ENCODE data around the gene MICALL2.
A peak's percentile ranks its signal among the peaks of the same experiment; 100 is the strongest.

Gene MICALL2

DNA sequence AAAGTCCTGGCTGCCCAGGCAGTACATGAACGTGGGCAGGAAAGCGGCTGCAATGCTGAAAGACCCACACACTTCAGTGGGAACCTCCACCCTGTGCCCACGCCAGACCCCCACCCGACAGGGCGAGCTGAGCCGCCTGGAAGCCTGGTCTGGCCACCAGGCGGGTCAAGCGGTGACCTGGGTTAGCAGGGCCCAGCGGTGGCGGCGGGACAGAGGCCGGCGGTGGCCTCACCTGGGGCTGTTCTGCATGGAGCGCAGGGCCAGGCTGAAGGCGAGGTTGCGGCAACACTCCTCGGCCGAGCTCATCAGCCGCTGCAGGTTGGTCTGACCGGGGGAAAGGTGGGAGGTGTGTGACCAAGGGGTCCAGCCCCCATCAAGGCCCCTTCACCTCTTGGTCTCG is 11.6 kb upstream of the MICALL2 start:
- no peak for DNase-seq
- H3K36me3 ChIP-seq (replicated peaks), result peaks cover 38% of the 10 kb centered on the region
- in situ Hi-C loops (cut with HindIII; ENCODE audit: low pct_ligation_motif_present, low sequenced_read_pairs), result no loop called here

DNA sequence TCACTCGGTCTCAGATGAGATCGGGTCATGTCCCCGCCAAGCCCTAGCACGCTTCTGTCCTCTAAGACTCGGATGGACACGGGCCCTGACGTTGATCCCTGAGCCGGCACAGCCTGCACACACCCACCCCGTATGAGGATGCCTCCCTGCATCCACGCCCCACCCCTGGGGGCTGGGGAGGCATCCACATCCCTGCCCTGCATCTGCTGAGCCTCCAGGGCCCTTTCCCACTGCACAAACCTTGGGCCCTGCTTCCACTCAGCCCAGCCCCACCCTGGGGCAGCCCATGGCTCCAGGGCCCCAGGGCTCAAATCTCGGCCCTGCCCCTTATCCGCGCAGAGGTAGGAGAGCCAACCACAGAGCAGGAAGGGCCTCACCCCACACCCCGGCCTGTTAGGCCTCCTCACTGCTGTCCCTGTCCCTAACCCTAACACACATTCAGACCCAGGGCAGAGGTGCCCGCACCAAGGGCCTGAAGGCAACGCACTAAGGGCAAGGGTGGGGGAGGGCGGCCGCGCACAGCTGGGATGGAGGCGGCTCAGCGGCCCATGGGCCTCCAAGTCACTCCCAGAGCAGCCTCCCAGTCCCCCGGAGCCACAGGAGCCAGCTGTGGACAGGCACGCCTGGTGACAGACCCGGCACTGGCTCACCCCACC is 9.5 kb upstream of the MICALL2 start:
- no peak overlapping the region for H3K27ac ChIP-seq
- no peak overlapping the region for H3K4me3 ChIP-seq (ENCODE audit: low read depth, low read length)
- in situ Hi-C loops (cut with HindIII; ENCODE audit: low pct_ligation_motif_present, low sequenced_read_pairs), result no loop called here
- TF ChIP-seq, protein P1, sequence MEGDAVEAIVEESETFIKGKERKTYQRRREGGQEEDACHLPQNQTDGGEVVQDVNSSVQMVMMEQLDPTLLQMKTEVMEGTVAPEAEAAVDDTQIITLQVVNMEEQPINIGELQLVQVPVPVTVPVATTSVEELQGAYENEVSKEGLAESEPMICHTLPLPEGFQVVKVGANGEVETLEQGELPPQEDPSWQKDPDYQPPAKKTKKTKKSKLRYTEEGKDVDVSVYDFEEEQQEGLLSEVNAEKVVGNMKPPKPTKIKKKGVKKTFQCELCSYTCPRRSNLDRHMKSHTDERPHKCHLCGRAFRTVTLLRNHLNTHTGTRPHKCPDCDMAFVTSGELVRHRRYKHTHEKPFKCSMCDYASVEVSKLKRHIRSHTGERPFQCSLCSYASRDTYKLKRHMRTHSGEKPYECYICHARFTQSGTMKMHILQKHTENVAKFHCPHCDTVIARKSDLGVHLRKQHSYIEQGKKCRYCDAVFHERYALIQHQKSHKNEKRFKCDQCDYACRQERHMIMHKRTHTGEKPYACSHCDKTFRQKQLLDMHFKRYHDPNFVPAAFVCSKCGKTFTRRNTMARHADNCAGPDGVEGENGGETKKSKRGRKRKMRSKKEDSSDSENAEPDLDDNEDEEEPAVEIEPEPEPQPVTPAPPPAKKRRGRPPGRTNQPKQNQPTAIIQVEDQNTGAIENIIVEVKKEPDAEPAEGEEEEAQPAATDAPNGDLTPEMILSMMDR (IDR thresholded peaks at IDR 0.05; ENCODE audit: low read depth, low read length, missing control alignments), result no peak
- no peak for DNase-seq
- H3K36me3 ChIP-seq (replicated peaks), result peaks cover 28% of the 10 kb centered on the region
- H3K27me3 ChIP-seq (replicated peaks), result no peaks in the 10 kb centered on the region

More for the DNA sequence above, 11.6 kb upstream of the MICALL2 start:
- Histone ChIP-seq H3K27me3 (replicated peaks) (no peaks in the 10 kb centered on the region), H3K27ac (no peak overlapping the region), H3K4me3 (ENCODE audit: low read depth, low read length) (no peak overlapping the region)
- TF ChIP-seq, protein P1 (IDR thresholded peaks at IDR 0.05; ENCODE audit: low read depth, low read length, missing control alignments), result no peak

DNA sequence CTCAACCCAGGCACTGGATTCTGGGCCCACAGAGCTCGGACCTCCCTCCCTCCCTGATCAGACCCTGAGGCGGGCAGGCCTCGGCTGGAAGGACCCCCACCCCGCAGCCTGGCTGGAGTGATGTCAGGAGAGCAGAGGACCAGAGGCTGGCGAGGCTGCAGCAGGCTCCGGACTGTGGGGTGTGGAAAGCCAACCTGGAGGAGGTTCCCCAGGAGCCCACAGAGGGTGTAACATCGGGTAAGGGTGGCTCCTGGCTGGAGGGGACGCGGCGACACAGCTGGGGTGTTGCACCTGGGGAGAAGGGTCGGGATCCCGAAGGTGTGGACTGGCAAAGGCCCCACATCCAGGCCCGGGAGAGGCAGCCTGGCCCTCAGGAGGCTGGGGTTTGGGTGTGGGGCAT is 8.9 kb upstream of the MICALL2 start:
- TF ChIP-seq, protein P1 (IDR thresholded peaks at IDR 0.05; ENCODE audit: low read depth, low read length, missing control alignments), result no peak
- H3K27me3 ChIP-seq (replicated peaks), result no peaks in the 10 kb centered on the region
- in situ Hi-C loops (cut with HindIII; ENCODE audit: low pct_ligation_motif_present, low sequenced_read_pairs), result no loop called here
- H3K27ac ChIP-seq, result no peak overlapping the region
- no peak overlapping the region for H3K4me3 ChIP-seq (ENCODE audit: low read depth, low read length)
- no peak for DNase-seq
- peaks cover 22% of the 10 kb centered on the region for H3K36me3 ChIP-seq (replicated peaks)

DNA sequence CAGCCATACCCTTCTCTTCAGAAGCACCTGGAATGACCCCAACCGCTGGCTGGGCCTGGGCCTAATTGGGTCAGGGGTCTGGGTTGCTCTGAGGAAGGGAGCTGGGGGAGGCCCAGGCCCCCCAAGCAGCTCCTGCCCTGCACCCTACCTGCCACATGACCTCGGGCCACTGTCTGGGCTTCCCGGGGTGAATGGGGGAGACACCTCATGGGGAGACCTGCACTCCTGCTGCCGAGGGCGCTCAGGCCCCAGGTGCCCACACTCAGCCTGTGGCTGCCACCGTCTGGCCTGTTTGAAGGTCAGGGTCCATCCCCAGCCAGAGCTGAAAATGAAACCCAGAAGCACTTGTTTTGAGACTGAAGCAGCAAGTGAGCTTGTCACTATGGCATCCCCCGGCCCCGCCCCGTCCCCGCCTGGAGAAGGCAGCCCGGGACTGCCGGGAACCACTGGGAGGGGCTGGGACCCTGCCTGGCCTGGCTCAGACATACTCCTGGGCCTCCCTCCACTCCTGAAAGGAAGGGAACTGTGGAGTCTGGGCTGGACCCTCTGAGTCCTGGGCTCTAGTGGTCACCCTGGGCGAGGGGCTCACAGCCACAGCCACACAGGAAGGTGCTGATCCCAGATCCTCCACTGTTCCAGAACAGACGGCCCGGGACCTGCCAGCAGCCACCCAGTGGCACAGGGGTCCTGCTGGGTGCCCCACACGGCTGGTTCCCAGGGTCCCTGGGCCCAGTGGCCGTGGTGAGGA is 7.4 kb upstream of the MICALL2 start:
- H3K27me3 ChIP-seq (replicated peaks), result no peaks in the 10 kb centered on the region
- H3K27ac ChIP-seq, result no peak overlapping the region

DNA sequence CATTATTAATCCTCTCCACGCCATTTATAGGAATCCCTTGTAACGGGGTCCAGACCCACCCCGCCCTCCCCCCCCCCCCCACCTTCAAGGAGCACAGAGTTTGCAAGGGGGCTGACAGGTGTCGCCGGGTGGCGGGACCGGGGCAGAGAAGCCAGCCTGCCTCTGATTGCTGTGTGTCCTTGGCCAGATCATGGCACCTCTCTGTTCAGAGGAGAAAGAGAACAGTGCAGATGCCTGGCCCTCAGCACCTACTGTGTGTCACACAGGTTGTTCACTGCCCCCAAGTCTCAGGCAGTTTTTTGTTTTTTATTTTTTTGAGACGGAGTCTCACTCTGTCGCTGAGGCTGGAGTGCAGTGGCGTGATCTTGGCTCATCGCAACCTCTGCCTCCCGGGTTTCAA is 5.4 kb upstream of the MICALL2 start:
- TF ChIP-seq, protein P1 (IDR thresholded peaks at IDR 0.05; ENCODE audit: low read depth, low read length, missing control alignments), result no peak
- no peaks in the 10 kb centered on the region for H3K27me3 ChIP-seq (replicated peaks)
- no peaks in the 10 kb centered on the region for H3K36me3 ChIP-seq (replicated peaks)
- DNase-seq, result no peak
- H3K4me3 ChIP-seq (ENCODE audit: low read depth, low read length), result no peak overlapping the region
- H3K27ac ChIP-seq, result no peak overlapping the region
- in situ Hi-C loops (cut with HindIII; ENCODE audit: low pct_ligation_motif_present, low sequenced_read_pairs), result no loop called here

More for the DNA sequence above, 7.4 kb upstream of the MICALL2 start:
- TF ChIP-seq, protein P1 (IDR thresholded peaks at IDR 0.05; ENCODE audit: low read depth, low read length, missing control alignments), result no peak
- DNase-seq, result peak; percentile 45
- in situ Hi-C loops (cut with HindIII; ENCODE audit: low pct_ligation_motif_present, low sequenced_read_pairs), result no loop called here
- Histone ChIP-seq H3K36me3 (replicated peaks) (peaks cover 14% of the 10 kb centered on the region), H3K4me3 (ENCODE audit: low read depth, low read length) (no peak overlapping the region)

Measured in brain microvascular endothelial cell (primary cell).